ENCODE results near the gene CARMIL1.

The CARMIL1 gene

DNA sequence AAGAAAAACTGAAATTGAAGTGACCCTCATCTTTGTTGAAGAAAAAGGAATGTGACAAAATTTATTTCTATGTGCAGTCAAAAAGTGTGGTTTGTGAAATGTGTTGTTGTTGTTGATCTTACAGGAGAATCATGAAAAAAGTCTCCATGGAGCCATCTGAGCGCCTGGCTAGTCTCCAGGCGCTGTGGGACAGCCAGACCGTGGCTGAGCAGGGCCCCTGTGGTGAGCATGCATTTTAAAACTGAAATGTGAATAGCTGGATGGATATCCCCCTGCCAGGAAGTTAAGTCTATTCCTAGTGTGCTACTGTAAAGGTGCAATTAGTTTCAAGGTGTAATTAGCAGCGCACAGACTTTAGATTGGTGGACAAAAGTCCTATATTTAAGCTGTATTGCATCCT is 170.6 kb downstream of the CARMIL1 start:
- peak; percentile 98 for DNase-seq

DNA sequence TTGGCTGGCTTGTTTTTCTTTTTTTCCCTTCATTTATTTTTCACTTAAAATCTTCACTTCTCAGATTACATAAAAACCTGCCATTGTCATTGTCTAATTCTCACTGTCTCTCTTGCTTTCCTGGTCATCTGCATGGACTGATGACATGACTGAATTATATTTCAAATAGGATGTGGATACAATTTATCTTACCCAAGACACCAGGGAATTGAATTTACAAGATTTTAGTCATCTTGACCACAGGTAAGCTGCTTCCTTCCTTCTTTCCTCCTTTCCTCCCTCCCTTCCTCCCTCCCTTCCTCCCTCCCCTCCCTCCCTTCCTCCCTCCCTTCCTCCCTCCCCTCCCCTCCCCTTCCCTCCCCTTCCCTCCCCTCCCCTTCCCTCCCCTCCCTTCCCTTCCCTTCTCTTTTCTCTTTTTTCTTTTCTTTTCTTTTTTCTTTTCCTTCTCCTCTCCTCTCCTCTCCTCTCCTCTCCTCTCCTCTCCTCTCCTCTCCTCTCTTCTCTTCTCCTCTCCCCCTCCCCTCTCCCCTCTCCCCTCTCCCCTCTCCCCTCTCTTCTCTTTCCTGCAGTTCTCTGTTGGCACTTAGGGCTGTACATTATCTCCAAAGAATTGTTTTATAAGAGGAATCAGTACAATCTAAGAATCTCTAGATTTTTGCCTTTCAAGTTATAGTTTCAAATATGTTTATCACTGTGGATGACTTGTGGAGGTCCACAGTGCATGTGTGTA is 171.5 kb downstream of the CARMIL1 start:
- peak; percentile 75 for DNase-seq

DNA sequence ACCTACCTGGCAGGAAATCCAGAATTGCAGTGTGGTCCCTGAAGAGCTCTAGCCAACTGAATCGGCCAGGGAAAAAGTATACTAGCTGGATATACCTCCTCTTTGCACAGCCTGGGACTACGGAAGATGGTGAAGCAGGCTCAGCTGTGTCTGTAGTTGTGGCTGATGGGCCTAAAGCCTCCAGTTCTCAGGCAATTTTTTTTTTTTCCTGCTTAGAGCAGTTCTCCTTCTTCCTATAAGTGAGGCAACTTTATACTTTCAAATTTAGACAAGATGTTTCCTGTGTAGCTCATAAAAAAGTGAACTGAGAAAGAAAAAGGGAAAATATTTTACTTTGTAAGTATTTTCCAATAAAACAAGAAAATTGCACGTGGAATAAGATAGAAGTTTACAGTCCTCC is 172.9 kb downstream of the CARMIL1 start:
- DNase-seq = peak; percentile 22

DNA sequence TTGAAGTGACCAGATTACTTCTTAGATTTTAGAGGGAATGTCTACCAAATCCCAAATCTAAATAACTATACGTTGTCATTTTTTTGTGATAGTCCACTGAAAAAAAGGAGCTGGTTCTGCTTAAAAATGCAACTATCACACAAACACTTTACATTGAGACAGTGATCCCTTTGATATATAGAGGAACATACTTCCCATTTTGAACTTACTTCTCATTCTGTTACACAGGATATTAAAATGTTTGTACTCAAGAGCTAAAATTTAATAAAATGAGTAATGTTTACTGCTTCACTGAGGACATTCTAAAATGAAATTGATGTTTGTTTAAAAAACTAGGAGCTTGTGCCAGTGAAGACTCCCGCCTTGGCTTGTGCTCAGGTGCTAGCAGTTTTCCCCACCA is 174.1 kb downstream of the CARMIL1 start:
- no peak for DNase-seq

DNA sequence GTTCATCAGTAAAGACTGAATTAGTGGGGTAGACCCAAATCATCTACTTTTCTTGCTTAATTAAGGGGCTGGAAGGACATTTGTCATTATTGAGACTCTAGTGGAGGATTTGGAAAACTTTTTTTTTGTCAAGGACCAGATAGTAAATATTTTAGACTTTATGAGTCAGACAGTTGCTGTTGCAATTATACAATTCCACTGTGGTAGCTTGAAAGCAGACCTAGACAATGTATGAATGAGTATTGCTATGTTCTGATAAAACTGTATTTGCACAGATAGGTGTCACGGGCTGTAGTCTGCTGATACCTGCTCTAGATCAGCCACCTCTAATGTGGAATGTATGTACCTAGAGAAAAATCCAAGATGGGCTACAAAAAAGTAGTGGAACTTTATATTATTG is 175.0 kb downstream of the CARMIL1 start:
- no peak for DNase-seq

DNA sequence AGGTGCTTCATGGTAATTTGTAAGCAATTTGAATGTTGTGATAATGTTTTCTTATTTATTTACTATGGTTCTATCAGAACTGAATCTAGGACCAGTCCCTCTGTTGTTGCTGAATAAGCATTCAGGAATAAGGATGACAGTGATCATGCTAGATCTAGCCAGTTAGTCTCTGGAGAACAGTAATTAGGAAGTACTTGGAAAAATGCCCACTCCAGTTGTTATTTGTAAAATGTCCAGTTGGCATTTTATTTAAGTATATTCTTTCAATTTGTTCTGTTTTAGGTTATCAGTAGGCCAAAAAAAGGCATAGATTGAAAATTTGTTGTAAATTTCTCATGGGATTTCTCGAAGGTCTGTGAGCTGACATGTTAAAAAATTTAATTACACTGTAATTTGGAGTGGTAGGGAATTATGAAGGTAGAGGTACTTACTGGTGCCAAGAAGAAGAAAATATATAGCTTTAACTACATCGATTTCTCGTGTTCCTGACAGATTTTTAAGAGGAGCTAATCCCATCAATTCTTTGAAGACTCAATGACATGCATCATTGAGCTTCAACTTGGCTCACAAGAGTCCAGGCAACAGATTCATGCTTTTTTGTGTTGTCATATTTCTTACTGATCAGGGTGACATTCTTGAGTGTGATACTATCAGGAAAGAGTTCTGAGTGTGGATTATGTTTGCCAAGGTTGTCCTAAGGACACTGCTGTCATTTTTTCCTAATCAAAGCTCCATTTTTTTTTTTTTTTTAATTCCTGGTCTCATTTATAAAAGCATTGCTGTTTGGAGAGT is 177.3 kb downstream of the CARMIL1 start:
- DNase-seq = peak; percentile 81

DNA sequence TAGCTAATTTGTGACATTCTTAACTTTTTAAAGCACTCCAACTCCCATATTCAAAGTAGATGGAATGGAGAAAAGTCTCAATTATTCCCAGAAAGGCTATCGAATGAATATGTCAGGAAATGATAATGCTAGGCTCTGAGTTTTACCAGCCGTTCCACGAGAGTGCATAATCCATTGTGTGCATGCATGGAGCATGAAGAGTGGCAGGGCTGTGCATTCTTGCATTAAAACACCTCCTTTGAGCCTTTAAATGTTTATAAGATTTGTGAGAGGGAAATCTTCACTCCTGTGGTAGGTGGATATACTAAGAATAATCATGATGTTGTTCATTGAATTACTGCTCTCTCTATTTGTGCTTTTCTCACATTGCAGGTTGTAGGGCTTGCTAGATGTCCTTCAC is 178.3 kb downstream of the CARMIL1 start:
- DNase-seq = peak; percentile 29

DNA sequence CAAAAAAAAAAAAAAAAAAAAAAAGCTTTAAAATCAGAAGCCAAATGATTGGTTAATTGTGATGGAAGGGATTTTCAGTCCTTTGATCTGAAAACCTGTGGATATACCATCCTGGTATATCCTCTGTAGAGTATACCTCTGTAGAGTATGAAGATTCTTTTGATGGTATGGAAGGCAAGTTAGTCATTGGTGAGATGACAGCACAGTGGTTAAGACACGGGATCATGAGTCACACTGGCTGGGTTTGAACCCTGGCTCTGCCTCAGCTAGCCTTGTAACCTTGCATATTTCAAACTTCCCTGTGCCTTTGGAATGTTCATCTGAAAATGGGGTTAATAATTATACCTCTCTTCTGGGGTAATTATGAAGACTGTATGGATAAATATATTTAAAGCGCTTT is 179.3 kb downstream of the CARMIL1 start:
- peak; percentile 26 for DNase-seq

DNA sequence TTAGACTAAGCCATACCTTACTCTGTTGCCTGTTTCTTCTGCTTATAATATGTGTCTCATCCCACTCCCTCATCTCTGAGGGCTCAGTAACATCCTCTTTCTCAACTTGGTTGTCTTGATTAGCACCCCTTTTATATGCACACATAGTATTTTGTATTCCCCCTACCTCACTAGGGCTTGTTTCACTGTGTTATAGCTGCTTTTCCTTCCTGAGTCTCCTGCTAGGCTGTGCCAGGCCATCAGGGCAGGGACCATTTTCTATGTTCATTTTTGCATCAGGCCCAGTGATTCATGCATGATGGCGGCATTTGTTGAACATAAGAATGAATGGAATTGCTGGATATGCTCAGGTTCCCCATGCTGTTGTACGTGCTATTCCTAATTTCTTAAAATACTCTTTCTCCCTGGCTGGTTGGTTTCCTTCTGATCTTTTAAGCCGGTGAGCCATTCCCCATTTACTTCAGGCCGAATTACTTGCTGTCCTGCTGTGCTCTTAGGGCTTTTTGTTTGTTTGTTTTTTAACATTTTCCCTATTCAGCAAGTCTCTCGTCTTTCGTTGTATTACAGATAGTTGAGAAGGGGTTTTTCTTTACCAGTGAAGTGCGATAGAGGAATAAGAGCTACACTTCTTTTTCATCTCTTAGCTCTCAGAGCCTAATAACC is 183.2 kb downstream of the CARMIL1 start:
- no peak for DNase-seq

DNA sequence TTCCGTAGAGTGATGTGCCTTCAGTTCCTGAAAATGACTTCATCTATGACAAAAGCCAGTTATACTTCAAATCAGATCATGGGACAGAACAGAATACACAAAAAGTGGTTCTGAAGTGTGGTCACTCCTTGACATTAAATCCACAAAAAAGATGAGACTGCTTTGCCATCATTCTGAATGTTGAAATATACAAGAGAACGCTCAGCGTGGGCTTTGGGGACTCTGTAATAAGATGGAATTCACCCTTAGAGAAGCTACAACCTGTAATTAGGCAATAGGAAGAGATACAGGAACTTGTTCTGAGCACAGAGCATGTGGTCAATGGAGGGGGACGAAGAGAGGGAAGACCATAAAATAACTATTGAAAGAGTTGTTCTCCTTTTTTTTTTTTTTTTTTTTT is 184.3 kb downstream of the CARMIL1 start:
- no peak for DNase-seq

DNA sequence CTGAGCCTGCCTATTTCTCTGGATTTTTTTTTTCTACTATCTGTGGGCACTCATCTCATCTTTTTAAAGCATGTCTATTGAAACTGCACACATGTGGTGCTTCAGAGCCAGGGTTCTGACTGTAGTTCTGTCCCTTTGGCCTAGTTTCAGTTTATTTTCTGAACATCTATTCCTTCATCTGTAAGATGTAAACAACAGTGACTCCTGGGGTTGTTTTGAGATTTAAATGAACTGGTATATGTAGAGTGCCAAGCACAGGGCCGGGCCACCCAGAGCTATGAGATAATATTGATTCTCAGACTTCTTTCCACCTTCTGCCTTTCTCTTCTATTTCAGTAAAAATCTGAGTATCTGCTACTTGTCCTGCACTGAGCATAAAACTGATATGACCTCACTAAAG is 185.1 kb downstream of the CARMIL1 start:
- no peak for DNase-seq

DNA sequence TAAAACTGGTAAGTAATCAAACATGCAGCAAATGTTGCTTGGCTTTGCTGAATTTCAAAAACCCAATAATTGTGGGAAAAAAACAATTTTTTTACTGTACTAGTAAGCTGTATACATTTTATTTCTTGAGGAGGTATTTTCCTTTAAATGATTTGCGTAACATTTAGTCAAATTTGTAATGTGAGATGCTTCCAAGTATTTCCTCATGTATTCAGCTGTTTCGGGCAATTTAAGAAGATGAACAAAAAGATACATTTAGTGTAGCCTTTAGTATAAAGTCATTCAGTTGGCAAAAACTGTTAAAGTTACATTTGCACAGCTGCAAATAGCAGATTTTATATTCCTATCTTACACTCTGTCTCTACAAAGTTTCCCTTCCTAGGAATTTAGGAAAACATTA is 186.8 kb downstream of the CARMIL1 start:
- no peak for DNase-seq

DNA sequence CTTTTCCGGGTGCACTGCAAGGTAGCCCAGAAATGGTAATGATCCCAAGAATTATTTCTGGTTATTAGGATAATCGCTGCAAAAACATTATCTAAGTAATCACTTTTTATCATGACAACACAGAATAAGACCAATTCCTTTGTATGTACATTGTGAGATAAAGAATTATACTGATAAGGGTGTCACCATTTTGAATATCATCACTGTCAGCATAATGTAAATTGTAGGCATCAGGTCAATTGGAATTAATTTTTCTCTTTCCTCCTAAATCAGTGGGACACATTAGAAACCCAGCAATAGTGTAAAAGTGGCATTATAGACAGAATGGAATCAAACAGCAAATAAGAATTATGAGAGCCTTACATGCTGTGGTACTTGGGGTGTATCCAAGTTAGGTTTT is 189.7 kb downstream of the CARMIL1 start:
- DNase-seq = no peak

DNA sequence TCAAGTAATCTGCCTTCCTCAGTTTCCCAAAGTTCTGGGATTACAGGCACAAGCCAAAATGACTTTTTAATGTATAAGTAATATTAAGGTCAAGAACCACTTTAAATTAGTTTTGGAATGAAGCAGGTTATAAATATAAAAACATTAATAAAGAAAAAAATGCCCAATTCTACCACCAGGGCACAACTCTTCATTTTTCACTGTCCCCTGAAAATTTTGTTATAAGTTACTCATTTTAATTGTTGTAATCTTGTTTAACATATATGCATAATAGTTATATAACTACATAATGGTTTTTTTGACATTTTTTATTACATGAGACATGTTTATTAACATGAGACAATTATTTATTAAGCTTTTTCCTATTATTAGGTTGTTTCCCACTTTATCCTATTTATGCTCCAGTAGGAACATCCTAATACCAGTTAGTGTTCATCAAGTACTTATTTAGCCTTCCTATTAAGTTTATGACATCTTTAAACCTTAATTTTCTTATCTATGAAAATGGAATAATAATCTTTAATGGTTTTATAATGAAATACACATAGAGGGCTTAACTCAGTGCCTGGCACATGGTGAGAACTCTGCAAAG is 190.7 kb downstream of the CARMIL1 start:
- DNase-seq = no peak

DNA sequence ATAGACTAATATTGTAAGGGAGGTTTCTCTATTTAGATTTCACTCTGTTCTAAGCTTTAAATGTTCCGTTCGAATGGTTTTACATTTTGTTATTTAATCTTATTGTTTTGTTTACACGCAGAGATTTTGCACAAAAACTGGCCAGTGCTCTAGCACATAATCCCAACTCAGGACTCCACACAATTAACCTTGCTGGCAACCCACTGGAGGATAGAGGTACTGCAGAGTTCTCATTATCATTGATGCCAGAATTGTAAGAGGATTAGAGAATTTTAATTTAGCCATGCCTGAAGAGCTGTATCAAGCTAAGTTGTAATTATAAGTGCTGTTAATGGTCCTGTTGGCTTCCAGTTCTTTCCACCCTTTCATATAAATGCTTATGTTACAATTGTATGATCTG is 193.1 kb downstream of the CARMIL1 start:
- DNase-seq = peak; percentile 27

DNA sequence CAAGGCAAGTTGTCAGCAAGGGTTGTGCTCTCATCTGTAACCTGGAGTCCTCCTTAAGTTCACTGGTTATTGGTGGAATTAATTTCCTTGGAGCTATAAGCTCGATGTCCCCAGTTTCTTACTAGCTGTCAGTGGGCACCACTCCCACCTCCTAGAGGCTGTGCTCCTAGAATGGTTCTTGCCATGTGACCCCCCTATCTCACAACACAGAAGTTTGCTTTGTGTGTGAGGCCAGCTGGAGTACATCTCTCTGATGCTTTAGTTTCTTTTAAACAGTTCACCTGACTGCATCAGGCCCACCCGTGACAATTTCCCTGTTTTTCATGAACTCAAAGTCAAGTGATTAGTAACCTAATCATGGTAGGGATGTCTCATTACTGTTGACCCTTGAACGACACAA is 193.7 kb downstream of the CARMIL1 start:
- no peak for DNase-seq

DNA sequence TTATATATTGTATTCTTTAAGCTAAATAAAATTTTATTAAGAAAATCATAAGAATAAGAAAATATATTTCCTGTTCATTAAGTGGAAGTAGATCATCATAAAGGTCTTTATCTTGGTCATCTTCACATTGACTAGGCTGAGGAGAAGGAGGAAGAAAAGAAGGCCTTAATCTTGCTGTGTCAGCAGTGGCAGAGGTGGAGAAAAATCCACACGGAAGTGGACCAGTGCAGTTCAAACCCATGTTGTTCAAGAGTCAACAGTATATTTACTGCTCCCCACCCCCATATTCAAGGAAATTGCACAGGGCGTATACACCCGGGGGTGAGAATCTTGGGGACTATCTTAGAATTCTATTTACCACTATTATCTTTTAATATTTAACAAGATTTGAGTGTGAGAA is 194.3 kb downstream of the CARMIL1 start:
- DNase-seq = no peak

DNA sequence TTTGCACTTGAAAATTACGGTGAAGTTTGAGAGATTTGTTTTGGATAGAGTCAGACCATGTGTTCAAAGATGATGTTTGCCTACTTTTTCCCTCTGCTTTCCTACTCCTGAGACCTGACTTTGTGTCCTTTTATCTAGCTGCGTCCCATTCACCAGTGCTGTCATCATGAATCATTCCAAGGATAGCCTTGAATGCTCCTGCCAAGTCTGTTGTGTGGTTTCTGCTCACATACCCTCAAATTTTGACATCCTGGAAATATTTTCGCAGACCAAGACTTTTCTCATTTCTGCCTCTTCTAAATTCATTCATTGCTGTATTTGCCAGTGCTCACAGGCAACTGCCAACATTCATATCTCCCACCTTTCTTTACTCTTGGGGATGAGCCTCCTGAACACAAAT is 197.0 kb downstream of the CARMIL1 start:
- no peak for DNase-seq

DNA sequence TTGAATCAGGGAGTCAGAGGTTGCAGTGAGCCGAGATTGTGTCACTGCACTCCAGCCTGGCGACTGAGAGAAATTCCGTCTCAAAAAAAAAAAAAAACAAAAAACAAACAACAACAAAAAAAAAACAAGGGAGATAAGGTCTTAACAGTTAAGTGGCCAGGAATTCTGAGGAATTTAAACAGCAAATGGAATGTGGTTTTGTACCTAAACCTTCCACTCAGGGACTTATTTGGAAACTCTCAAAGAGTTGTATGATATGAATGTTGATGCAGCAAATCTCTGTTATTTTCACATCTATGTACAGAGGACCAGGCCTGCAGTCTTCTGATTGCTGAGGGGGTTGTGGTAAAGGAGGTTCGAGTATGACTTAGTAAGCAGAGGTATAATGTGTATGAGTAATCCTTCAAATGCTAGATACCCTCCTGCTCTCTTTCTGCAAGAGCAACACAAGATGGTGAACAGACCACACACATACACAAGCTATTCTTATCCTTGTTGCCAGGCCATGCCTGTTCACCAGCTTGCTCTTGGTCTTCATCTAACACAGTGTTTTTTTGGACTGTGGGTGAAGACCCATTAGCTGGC is 197.9 kb downstream of the CARMIL1 start:
- DNase-seq = no peak

DNA sequence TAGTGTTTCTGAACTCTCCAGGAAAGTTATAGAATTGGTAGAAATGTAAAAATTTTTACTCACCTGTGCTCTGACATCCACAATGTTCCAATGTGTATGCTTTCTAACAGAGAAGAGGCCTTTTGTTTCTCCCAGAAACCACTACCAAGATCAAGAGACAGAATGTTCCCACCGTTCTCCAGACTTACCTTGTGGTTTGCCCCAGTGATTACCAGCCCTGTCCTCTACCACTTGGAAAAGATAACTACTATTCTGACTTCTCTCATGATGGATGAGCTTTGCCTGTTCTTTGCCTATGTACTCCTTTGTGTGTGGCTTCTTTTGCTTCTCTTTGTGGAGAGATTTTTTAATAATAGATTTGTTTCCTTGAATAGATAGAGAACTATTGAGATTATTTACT is 199.8 kb downstream of the CARMIL1 start:
- peak; percentile 27 for DNase-seq

DNA sequence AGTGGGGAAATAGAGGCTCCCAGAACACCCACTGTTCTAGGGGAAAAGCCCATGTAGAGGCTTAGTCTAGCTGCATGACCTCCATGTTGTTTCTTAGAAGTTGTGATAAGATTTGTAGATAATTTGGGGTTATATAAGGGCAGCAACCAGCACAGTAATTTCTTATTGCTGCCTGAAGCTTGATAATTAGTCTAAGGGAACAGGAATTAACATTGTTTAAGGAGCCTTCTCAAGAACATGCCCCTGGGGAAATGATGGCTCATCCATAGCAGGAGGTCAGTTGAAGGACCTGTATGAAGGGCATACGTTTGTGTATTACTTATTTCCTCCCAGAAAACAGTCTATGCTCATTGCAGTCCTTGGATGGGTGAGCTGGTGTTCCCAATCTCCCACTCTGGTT is 202.1 kb downstream of the CARMIL1 start:
- no peak for DNase-seq

DNA sequence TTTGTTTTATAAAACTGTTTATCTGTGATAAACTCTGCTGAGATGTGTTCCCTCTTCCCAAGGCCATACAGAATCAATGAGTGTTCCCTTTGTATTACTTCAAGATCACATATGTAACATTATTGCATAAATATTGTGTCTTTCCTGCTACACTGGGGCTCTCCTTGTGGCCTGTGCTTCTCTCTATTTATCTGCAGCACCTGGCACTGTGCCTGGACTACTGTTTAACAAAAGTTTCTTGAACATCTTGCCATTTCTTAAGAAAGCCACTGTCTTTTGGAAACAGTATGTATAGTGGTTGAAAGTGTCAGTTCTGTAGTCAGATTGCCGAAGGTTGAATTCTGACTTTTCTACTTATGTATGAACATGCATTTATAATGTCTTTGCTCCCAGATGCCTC is 203.8 kb downstream of the CARMIL1 start:
- no peak for DNase-seq

DNA sequence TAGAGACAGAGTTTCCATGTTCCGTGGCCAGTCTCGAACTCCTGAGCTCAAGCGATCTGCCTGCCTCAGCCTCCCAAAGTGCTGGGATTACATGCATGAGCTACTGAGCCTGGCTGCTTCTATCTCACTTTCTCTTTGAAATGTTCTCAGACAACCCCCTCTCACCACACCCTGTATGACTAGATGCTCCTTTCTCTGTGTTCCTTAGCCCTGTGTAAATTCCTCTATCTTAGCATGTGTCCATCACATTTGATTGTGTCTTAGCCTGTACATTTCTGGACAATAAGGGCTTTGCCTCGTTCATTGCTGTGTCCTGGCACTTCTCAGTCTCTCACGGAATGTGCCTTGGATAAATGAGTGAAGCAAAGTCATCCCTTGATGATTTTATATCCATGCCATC is 204.8 kb downstream of the CARMIL1 start:
- no peak for DNase-seq
